HG02798 (cell line): Measurements from ENCODE around the gene S1PR3.

Experiments used
- ATAC-seq: cut with Tn5 transposase; IDR thresholded peaks from one replicate; pipeline ENCODE4 v1.9.1; 2021; ENCODE audit warnings: mild to moderate bottlenecking; ENCODE audit not compliant: unreplicated experiment, poor library complexity

S1PR3 gene

GRCh38 chr9:88988796-88989641 is 2.2 kb upstream of the S1PR3 start:
- no peak for ATAC-seq

GRCh38 chr9:88990041-88990728 is 1.1 kb upstream of the S1PR3 start:
- ATAC-seq, result no peak

GRCh38 chr9:88990729-88991065 is 571 bp upstream of the S1PR3 start:
- ATAC-seq, result no peak

GRCh38 chr9:88992556-88992955 is 1.3 kb downstream of the S1PR3 start:
- no peak for ATAC-seq

- ATAC-seq, result no peak
Observed at GRCh38 chr9:88993327-88993726, 2.1 kb downstream of the S1PR3 start.

GRCh38 chr9:88993871-88994460 is 2.7 kb downstream of the S1PR3 start:
- no peak for ATAC-seq

- ATAC-seq, result no peak
Observed at GRCh38 chr9:88994469-88995199, 3.4 kb downstream of the S1PR3 start.

- no peak for ATAC-seq
Observed at GRCh38 chr9:88995200-88995577, 3.9 kb downstream of the S1PR3 start.

- ATAC-seq, result no peak
Observed at GRCh38 chr9:88995627-88996026, 4.4 kb downstream of the S1PR3 start.

- ATAC-seq, result no peak
Observed at GRCh38 chr9:88996046-88996920, 5.0 kb downstream of the S1PR3 start.

GRCh38 chr9:88996921-88997235 is 5.6 kb downstream of the S1PR3 start:
- ATAC-seq, result no peak

- no peak for ATAC-seq
Observed at GRCh38 chr9:88997646-88998045, 6.4 kb downstream of the S1PR3 start.

GRCh38 chr9:88998503-88998902 is 7.2 kb downstream of the S1PR3 start:
- ATAC-seq, result no peak

GRCh38 chr9:88998911-88999310 is 7.6 kb downstream of the S1PR3 start:
- no peak for ATAC-seq

GRCh38 chr9:89000371-89000781 is 9.1 kb downstream of the S1PR3 start:
- ATAC-seq, result no peak

- peak; percentile 66 for ATAC-seq
Observed at GRCh38 chr9:89000973-89001916, 10.0 kb downstream of the S1PR3 start.

GRCh38 chr9:89001917-89002540 is 10.8 kb downstream of the S1PR3 start:
- ATAC-seq, result no peak

GRCh38 chr9:89002987-89003386 is 11.7 kb downstream of the S1PR3 start:
- no peak for ATAC-seq

GRCh38 chr9:89005323-89005722 is 14.1 kb downstream of the S1PR3 start:
- no peak for ATAC-seq
